Karpas-422 (cell line): ENCODE results near the gene POLR2F. TPM values are rescaled to one million over a fixed set of nuclear protein-coding genes. Genes with fewer than 3 reads are reported as not detected.

Source experiments
- DNase-seq: peaks from one replicate; pipeline ENCODE4 v3.0.0-alpha.2; 2015
- H2AFZ ChIP-seq: fragments of 200-600 bp; sonication (generic); 2 replicates; pipeline ENCODE4 v1.6.1; 2014; ENCODE audit warnings: antibody characterized with exemption, low read length, mixed read lengths
- H3K27ac ChIP-seq: fragments of 200-600 bp; sonication (generic); 2 replicates; pipeline ENCODE4 v1.5.1; 2014; ENCODE audit warnings: mild to moderate bottlenecking, low read length, moderate library complexity
- H3K27me3 ChIP-seq: fragments of 200-600 bp; sonication (generic); 2 replicates; pipeline ENCODE4 v1.6.1; 2014; ENCODE audit warnings: low read length, mixed read lengths
- H3K36me3 ChIP-seq: fragments of 200-600 bp; sonication (generic); 2 replicates; pipeline ENCODE4 v1.6.1; 2014; ENCODE audit warnings: low read length, mixed read lengths; ENCODE audit not compliant: insufficient read depth
- H3K4me1 ChIP-seq: fragments of 200-600 bp; sonication (generic); 2 replicates; pipeline ENCODE4 v1.6.1; 2014; ENCODE audit warnings: mild to moderate bottlenecking, low read length, mixed read lengths
- H3K4me2 ChIP-seq: fragments of 200-600 bp; sonication (generic); 2 replicates; pipeline ENCODE4 v1.6.1; 2014; ENCODE audit warnings: low read length, low read depth, mild to moderate bottlenecking; ENCODE audit not compliant: poor library complexity, severe bottlenecking
- H3K4me3 ChIP-seq: fragments of 200-600 bp; sonication (generic); 2 replicates; pipeline ENCODE4 v1.5.1; 2014; ENCODE audit warnings: mild to moderate bottlenecking, antibody characterized with exemption, low read length, mixed read lengths
- H3K79me2 ChIP-seq: fragments of 200-600 bp; sonication (generic); 2 replicates; pipeline ENCODE4 v1.6.1; 2014; ENCODE audit warnings: mild to moderate bottlenecking, low read length, mixed read lengths
- H3K9ac ChIP-seq: fragments of 200-600 bp; sonication (generic); 2 replicates; pipeline ENCODE4 v1.6.0; 2014; ENCODE audit warnings: low read length
- H3K9me2 ChIP-seq: fragments of 200-600 bp; sonication (generic), shearing (Covaris generic); replicated peaks from 2 replicates; pipeline ENCODE4 v1.6.0; 2014; ENCODE audit warnings: mild to moderate bottlenecking, low read length, moderate library complexity; ENCODE audit not compliant: insufficient read depth
- H3K9me3 ChIP-seq: fragments of 300-700, 200-600 bp; sonication (generic); 2 replicates; pipeline ENCODE4 v1.6.1; 2014; ENCODE audit warnings: low read length, mixed read lengths
- H4K20me1 ChIP-seq: fragments of 200-600 bp; sonication (generic); 2 replicates; pipeline ENCODE4 v1.6.1; 2014; ENCODE audit warnings: mild to moderate bottlenecking, antibody characterized with exemption, low read length, low read depth; ENCODE audit not compliant: insufficient read depth
- total RNA-seq: library from RNA; depleted of rRNA; stranded (reverse); fragments of >200 nt; shearing (Covaris generic); gene quantifications from 2 replicates; pipeline ENCODE4 v1.2.3, GENCODE V29; 2014; ENCODE audit warnings: low replicate concordance

Gene POLR2F
- total RNA-seq, 1 experiment from 2014 or later, result 41.9 TPM

DNA sequence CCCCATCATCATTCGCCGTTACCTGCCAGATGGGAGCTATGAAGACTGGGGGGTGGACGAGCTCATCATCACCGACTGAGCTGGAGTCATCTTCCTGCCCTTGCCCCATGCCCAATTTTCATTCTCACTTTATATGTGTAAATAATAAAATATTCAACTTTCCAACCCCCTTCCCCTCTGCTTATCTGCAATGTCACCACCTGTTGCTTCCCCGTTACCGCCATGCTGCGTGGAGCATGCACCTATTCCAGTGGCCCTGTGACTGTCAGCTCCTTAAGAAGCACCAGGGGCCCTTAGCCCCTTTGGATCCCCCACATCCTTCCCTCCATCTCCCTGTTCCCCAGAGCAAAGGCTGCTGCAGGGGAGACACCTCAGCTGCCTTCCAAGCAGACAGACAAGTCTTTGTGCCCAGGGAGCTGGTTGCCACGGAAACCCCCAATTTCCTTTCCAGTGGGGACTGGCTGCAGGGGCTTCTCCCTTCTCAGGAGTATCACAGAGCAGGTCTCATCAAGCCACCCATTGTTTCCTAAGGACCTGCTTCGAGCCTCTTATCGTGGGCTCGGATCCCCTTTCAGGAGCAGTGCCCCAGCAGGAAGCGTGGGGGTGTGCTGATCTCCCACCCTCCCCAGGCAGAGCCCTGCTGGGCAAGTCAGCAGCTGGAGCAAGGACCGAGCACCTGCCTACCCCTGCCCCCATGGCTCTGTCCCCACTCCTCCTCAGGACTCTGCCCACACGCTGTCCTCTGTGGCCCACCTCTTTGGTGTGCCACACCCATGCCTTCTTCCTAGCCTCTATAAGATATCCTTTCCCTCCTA lies 14.3 kb downstream of the POLR2F start:
- no peak overlapping the region for H3K9ac ChIP-seq
- peaks cover 16% of the 10 kb centered on the region for H3K36me3 ChIP-seq
- H3K79me2 ChIP-seq, result peaks cover 7% of the 10 kb centered on the region
- no peak overlapping the region for H3K4me2 ChIP-seq
- H3K27ac ChIP-seq, result no peak overlapping the region
- H3K4me3 ChIP-seq, result no peak overlapping the region
- no peaks in the 10 kb centered on the region for H3K27me3 ChIP-seq
- no peaks in the 10 kb centered on the region for H3K9me3 ChIP-seq
- no peak overlapping the region for H2AFZ ChIP-seq
- H3K4me1 ChIP-seq, result peaks cover 8% of the 10 kb centered on the region
- peaks cover 10% of the 10 kb centered on the region for H4K20me1 ChIP-seq
- no peaks in the 10 kb centered on the region for H3K9me2 ChIP-seq
- no peak for DNase-seq

DNA sequence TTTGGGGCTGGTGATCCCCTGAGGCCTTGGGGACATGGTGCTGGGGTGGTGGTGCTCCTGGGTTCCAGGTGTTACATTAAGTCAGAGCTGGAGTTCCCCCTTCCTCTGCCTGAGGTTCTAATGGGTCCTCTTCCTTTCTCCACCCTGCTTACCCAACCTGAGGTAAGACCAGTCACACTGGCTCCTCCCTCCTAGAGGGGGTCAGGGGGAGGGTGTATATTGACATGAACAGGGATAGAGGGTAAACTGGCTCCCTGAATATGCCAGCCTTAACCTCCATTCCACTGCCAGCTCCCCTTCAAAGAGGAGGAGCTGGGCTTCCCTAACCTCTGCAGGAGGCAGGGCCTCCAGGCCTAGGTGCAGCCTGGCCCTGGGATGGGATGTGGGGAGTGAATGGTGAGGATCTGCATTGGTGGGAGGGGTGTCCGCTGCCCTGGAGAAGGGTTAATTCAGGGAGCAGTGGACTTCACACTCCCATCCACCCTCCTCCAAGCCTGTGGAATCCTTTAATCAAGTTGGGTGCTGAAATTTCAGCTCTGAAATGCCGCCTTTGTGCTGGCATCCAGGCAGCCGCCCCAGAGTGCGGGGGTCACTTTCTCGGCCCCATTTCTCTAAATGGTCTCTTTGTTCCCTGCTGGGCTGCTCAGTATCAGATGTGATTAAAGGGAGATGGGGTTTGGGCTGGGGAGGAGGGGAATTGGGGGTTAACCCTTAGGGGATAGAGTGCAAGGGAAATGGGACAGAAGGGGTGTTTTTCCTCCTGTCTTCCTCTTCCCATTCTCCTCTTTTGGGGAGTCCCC lies 15.2 kb downstream of the POLR2F start:
- H3K27ac ChIP-seq, result no peak overlapping the region
- H3K9ac ChIP-seq, result no peak overlapping the region
- peaks cover under 1% of the 10 kb centered on the region for H3K4me1 ChIP-seq
- H3K36me3 ChIP-seq, result peaks cover 16% of the 10 kb centered on the region
- no peak overlapping the region for H3K4me2 ChIP-seq
- H3K79me2 ChIP-seq, result peaks cover 7% of the 10 kb centered on the region
- no peak for DNase-seq
- no peaks in the 10 kb centered on the region for H3K9me2 ChIP-seq
- H3K4me3 ChIP-seq, result no peak overlapping the region
- H2AFZ ChIP-seq, result no peak overlapping the region
- no peaks in the 10 kb centered on the region for H3K27me3 ChIP-seq
- peaks cover 10% of the 10 kb centered on the region for H4K20me1 ChIP-seq
- H3K9me3 ChIP-seq, result no peaks in the 10 kb centered on the region

DNA sequence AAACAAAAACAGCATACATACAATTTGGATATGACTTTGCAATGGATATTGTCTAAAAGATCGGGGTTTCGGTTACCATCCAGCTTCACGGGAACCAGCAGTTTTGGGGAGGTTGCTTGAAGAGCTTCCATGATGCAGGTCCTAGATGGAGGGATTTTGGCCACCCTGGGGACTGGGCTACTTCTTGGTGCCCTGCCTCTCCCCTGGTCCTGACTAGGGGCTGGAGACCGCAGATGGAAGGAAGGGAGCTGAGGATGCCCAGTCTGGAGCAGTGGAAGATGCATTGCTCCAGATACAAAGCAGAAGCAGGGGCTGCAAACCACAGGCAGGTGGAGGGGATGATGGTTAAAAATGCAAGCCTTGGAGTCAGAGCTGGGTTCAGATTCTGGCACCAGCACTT lies 17.4 kb downstream of the POLR2F start:
- Histone ChIP-seq H4K20me1 (peaks cover 2% of the 10 kb centered on the region), H2AFZ (no peak overlapping the region), H3K36me3 (peaks cover 9% of the 10 kb centered on the region), H3K9ac (no peak overlapping the region), H3K79me2 (peaks cover 3% of the 10 kb centered on the region), H3K4me2 (no peak overlapping the region), H3K4me3 (no peak overlapping the region), H3K27ac (no peak overlapping the region), H3K27me3 (no peaks in the 10 kb centered on the region), H3K9me2 (no peaks in the 10 kb centered on the region), H3K4me1 (no peaks in the 10 kb centered on the region), H3K9me3 (no peaks in the 10 kb centered on the region)
- no peak for DNase-seq

DNA sequence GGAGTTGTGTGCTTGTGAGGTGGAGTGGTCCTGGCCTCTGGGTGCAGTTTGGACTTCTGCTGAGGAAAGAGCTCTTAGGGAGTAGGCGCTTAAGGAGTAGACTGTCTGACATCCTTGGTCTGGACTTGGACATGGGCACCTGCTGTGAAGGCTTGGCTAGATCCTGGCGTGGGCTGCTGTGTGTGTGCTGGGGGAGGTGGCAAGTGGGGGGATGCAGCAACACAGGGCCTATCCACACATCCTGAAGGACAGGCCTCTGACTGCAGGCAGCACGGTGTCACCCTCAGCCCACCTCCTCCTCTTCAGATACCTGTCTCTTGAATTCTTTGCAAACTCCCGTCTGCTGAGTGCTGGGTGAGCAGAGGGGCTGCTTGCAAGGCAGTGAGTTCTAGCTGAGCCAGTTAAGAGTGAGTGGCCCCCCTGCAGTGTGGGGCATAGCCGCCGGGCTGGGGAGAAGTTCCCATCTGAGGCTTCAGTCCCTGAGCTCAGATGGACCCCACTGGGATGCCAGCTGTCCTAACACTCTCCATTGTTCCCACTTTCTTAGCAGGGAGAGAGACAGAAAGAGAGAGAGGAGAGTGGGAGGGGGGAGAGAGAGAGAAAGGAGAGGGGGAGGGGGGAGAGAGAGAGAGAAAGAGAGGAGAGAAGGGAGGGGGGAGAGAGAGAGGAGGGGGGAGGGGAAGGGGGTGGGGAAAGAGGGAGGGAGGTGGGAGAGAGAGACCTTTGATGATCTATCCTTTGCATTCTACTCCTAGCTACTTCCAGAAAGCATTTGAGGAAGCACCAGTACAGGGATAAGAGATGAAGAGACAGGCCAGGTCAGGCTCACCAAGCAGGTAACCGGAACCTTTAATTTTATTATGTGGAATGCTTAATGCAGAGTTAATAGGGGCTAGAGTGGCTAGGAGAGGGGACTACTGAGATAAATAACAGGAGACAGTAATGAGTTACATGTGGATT lies 18.3 kb downstream of the POLR2F start:
- H3K9me3 ChIP-seq, result no peaks in the 10 kb centered on the region
- no peak overlapping the region for H3K4me3 ChIP-seq
- no peaks in the 10 kb centered on the region for H3K4me1 ChIP-seq
- H3K27me3 ChIP-seq, result no peaks in the 10 kb centered on the region
- no peaks in the 10 kb centered on the region for H4K20me1 ChIP-seq
- DNase-seq, result no peak
- H3K9me2 ChIP-seq, result no peaks in the 10 kb centered on the region
- no peak overlapping the region for H3K27ac ChIP-seq
- no peak overlapping the region for H2AFZ ChIP-seq
- H3K4me2 ChIP-seq, result no peak overlapping the region
- H3K9ac ChIP-seq, result no peak overlapping the region
- H3K79me2 ChIP-seq, result no peaks in the 10 kb centered on the region
- H3K36me3 ChIP-seq, result 0 out of 2 replicates have a peak, but pooled peaks cover 6% of the 10 kb centered on the region

DNA sequence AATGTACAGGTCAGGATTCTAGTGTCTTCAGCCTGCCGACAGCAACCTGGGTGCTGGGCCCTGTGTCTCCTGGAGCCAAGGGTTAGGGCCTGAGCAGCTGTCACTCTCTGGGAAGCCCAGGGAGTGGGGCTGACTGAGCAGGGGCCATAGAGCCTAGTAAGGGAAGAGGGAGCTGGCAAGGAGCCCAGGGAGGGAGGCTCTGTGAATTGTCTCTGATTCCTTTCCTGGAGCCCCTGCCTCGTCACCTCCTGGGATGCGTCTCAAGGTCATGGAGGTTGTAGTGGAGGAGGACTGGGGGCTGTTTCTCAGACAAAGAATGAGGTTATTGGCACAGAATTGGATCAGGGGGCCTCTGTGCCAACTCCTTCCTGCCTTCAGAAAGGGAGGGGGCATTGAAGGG lies 19.0 kb downstream of the POLR2F start:
- no peaks in the 10 kb centered on the region for H3K9me2 ChIP-seq
- no peak overlapping the region for H3K27ac ChIP-seq
- no peaks in the 10 kb centered on the region for H3K27me3 ChIP-seq
- H3K36me3 ChIP-seq, result 0 out of 2 replicates have a peak, but pooled peaks cover under 1% of the 10 kb centered on the region
- H3K9ac ChIP-seq, result no peak overlapping the region
- no peak for DNase-seq
- no peak overlapping the region for H3K4me2 ChIP-seq
- no peaks in the 10 kb centered on the region for H3K4me1 ChIP-seq
- H3K9me3 ChIP-seq, result no peaks in the 10 kb centered on the region
- no peaks in the 10 kb centered on the region for H4K20me1 ChIP-seq
- H2AFZ ChIP-seq, result no peak overlapping the region
- no peaks in the 10 kb centered on the region for H3K79me2 ChIP-seq
- H3K4me3 ChIP-seq, result no peak overlapping the region

DNA sequence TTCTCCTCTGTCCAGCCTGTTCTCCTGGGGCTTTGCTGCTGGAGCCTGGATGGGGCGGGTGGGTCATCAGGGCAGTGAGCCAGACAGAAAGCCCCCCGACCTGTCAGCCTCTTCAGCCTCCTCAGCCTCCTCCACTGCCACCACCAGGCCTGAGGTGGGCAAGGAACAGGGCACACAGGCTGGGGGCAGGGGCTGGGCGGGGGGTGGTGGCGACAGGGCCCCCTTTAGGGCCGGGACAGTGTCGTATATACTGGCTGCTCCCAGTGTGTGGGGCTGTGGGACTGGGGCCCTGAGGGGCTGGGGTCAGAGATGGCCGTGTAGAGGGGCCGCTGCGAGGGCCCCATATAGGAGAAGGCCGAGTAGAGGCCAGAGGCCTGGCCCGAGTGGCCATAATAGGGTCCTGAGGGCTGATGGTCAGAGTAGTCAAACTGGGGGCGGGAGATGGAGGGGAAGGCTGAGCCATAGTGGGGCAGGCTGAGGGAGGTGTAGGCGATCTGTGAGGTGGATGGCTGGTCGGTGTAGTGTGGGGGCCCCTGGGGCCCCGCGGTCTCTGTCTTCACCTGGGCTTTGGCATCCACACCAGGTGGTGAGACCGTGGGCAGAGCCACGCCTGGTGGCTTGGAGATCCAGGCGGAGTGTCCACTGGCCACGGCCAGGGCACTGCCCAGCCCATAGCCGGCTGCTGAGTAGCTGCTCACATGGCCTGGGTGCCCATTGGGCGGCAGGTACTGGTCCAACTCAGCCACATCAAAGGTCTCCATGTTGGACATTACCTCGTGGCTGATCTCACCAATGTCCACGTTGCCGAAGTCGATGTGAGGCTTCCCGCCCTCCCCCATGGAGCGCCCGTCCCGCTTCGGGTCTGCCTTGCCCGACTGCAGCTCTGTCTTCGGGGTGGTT lies 20.0 kb downstream of the POLR2F start:
- no peaks in the 10 kb centered on the region for H3K9me3 ChIP-seq
- H2AFZ ChIP-seq, result no peak overlapping the region
- H3K9me2 ChIP-seq, result no peaks in the 10 kb centered on the region
- DNase-seq, result no peak
- H3K27me3 ChIP-seq, result no peaks in the 10 kb centered on the region
- no peaks in the 10 kb centered on the region for H3K4me1 ChIP-seq
- no peaks in the 10 kb centered on the region for H3K79me2 ChIP-seq
- no peaks in the 10 kb centered on the region for H4K20me1 ChIP-seq
- no peaks in the 10 kb centered on the region for H3K36me3 ChIP-seq
- H3K4me2 ChIP-seq, result no peak overlapping the region
- no peak overlapping the region for H3K9ac ChIP-seq
- no peak overlapping the region for H3K4me3 ChIP-seq
- H3K27ac ChIP-seq, result no peak overlapping the region

DNA sequence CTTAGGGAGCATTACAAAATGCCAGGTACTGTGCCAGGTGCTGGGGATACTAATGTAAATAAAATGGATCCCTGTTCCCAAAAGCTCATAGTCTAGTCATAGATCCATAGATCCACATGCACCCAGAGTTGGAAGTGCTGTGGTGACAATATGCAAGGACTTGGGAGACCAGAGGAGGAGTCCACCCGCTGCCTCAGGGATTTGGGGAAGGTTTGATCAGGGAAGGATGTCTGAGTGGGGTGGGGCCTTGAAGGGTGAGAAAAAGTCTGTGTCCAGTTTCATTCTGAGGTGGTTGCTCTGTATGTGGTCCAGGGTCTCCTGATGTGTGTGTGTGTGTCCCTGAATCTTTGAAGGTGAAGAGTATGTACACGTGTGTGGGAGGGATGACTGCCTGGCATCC lies 21.7 kb downstream of the POLR2F start:
- Histone ChIP-seq H3K79me2 (no peaks in the 10 kb centered on the region), H3K9ac (no peak overlapping the region), H3K27me3 (no peaks in the 10 kb centered on the region), H3K4me2 (no peak overlapping the region), H3K9me2 (no peaks in the 10 kb centered on the region), H3K4me3 (no peak overlapping the region), H3K27ac (no peak overlapping the region), H3K36me3 (no peaks in the 10 kb centered on the region), H4K20me1 (no peaks in the 10 kb centered on the region), H3K9me3 (no peaks in the 10 kb centered on the region), H2AFZ (no peak overlapping the region), H3K4me1 (no peaks in the 10 kb centered on the region)
- no peak for DNase-seq
